Tibial nerve (tissue), 4 donors: Measurements from ENCODE around the gene CYTH1. TPM values are rescaled to one million over a fixed set of nuclear protein-coding genes. Genes with fewer than 3 reads are reported as not detected.

ENCODE experiments used
- DNase-seq, 2 donors: peaks; one replicate each; pipeline ENCODE4 v3.0.0-alpha.2; 2019; ENCODE audit warnings: low spot score in 2 of 2
- H3K27ac ChIP-seq, 4 donors: fragments of 200-600 bp; sonication (generic) in 3 of 4; one replicate each; pipeline ENCODE4 v1.5.1; 2017 to 2019; ENCODE audit warnings: mild to moderate bottlenecking in 1 of 4
- H3K27me3 ChIP-seq, 2 donors: fragments of 200-600 bp; sonication (generic) in 1 of 2; one replicate each; pipeline versions ENCODE4 v1.5.1 to v1.6.0; 2017 to 2019
- H3K36me3 ChIP-seq, 3 donors: fragments of 200-600 bp; sonication (generic); one replicate each; pipeline ENCODE4 v1.5.1; 2018 to 2019
- H3K4me1 ChIP-seq, 4 donors: fragments of 200-600 bp; sonication (generic) in 3 of 4; one replicate each; pipeline ENCODE4 v1.5.1; 2017 to 2019
- H3K4me3 ChIP-seq, 4 donors: fragments of 200-600 bp; sonication (generic) in 3 of 4; one replicate each; pipeline ENCODE4 v1.5.1; 2017 to 2019; ENCODE audit warnings: mild to moderate bottlenecking in 1 of 4, moderate library complexity in 1 of 4
- H3K9me3 ChIP-seq, 4 donors: fragments of 200-600 bp; sonication (generic) in 3 of 4; one replicate each; pipeline ENCODE4 v1.5.1; 2017 to 2019
- EP300 ChIP-seq, 2 donors: sonication (generic); formaldehyde crosslinking; IDR thresholded peaks; one replicate each; pipeline ENCODE4 v1.6.1; 2017; ENCODE audit warnings: antibody characterized with exemption in 2 of 2, mild to moderate bottlenecking in 1 of 2
- POLR2A ChIP-seq, 2 donors: fragments of 450-650 bp; IDR thresholded peaks; one replicate each; pipeline ENCODE4 v1.6.1; 2017; ENCODE audit warnings: antibody characterized with exemption in 2 of 2, mild to moderate bottlenecking in 2 of 2, moderate library complexity in 2 of 2
- WGBS, 2 donors: methylation state at CpG; one replicate each; pipeline ENCODE4 v1.1.5; 2018; 5-methylcytosine and 5-hydroxymethylcytosine counted together
- total RNA-seq, 4 donors: library from RNA; depleted of rRNA; stranded (reverse); fragments of >200 nt; gene quantifications; one replicate each; pipeline ENCODE4 v1.1.0, GENCODE V29; 2016
- TF ChIP-seq, protein P1 (sequence below), 5 experiments: fragments of 200-600 bp in 3 of 5; fragments of 450-650 bp in 2 of 5; sonication (generic) in 3 of 5; IDR thresholded peaks; one replicate each; pipeline ENCODE4 v1.5.1; 2016 to 2019; ENCODE audit warnings: antibody characterized with exemption in 5 of 5, mild to moderate bottlenecking in 3 of 5, moderate library complexity in 2 of 5

Gene CYTH1
- total RNA-seq, 4 donors from 2014 or later = 53.1 to 81.0 (median 63.8) TPM

DNA sequence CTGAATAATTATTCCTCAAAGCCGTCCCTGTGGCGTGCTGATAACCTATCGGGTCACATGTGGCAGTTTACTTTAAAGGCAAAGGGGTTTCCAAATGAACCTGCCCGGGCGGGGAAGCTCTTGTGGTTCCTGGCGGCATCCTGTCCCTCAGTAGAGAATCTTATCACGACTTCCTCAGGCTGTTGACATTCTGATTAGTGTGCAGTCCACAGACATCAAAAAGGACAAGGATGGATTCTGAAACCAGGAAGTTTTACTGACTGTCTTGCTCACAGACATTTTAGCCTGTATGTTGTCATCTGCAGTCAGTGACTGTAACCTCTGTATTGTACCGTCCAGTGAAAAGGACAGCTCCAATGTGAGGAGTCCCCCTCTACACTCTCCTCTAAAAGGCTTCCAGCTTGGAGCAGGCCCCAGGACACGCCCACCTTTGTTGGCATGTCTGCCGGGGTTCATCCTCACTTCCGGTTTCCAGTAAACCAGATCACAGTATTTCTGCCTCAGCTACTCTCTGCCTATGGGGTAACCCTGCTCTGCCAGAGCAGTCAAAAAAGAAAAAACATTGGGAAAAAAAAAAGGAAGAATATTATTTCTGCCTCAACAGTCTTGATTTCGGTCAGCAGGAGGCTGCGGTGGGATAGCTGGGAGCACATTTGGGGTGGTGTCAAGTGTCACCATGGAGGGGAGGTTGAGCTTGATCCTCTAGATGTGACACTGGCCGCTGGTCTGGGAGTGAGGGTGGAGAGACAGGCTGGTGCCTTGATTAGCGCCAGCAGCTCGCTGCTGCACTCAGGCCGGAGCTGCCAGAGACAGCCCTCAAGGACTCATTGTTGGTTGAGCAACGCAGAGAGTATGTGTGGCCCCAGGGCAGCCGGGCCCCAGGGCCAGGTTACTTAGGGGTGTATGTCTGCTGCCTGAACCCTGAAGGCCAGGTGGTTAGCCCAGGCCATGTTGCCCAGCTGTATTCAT lies 115.8 kb downstream of the CYTH1 start:
- 42 to 61% methylated on average over 18 to 19 of the region's 19 CpGs for WGBS, 2 donors
- H3K4me3 ChIP-seq = no peak overlapping the region
- DNase-seq = peak in 1 of 2 donors; percentile 25
- H3K9me3 ChIP-seq = no peaks in the 10 kb centered on the region
- H3K27me3 ChIP-seq = no peaks in the 10 kb centered on the region
- peak in 1 of 2 donors; percentile 39 for TF ChIP-seq EP300 (IDR thresholded peaks at IDR 0.05)
- TF ChIP-seq, protein P1, sequence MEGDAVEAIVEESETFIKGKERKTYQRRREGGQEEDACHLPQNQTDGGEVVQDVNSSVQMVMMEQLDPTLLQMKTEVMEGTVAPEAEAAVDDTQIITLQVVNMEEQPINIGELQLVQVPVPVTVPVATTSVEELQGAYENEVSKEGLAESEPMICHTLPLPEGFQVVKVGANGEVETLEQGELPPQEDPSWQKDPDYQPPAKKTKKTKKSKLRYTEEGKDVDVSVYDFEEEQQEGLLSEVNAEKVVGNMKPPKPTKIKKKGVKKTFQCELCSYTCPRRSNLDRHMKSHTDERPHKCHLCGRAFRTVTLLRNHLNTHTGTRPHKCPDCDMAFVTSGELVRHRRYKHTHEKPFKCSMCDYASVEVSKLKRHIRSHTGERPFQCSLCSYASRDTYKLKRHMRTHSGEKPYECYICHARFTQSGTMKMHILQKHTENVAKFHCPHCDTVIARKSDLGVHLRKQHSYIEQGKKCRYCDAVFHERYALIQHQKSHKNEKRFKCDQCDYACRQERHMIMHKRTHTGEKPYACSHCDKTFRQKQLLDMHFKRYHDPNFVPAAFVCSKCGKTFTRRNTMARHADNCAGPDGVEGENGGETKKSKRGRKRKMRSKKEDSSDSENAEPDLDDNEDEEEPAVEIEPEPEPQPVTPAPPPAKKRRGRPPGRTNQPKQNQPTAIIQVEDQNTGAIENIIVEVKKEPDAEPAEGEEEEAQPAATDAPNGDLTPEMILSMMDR (IDR thresholded peaks at IDR 0.05) = no peak
- peak overlapping the region in 3 of 4 donors; percentile 45 to 62 (median 46) for H3K27ac ChIP-seq
- peaks cover 0 to 9% (median 0%) of the 10 kb centered on the region in 3 donors for H3K36me3 ChIP-seq
- peaks cover 0 to 28% (median 16%) of the 10 kb centered on the region in 4 donors for H3K4me1 ChIP-seq

- peak overlapping the region in 2 of 4 donors; percentile 25 to 62 for H3K27ac ChIP-seq
Measured at GRCh38 chr17:78665387-78665951, 116.6 kb downstream of the CYTH1 start.

GRCh38 chr17:78664476-78665386 lies 117.3 kb downstream of the CYTH1 start:
- no peak for DNase-seq
- no peak overlapping the region for H3K4me3 ChIP-seq
- 58 to 62% methylated on average over 22 to 24 of the region's 24 CpGs for whole genome bisulfite sequencing, 2 donors

More at GRCh38 chr17:78665387-78665951, 116.6 kb downstream of the CYTH1 start:
- TF ChIP-seq POLR2A (IDR thresholded peaks at IDR 0.05) (no peak), EP300 (IDR thresholded peaks at IDR 0.05) (no peak)
- TF ChIP-seq, protein P1 (IDR thresholded peaks at IDR 0.05) = no peak
- no peaks in the 10 kb centered on the region for H3K9me3 ChIP-seq
- peaks cover 0 to 1% (median 0%) of the 10 kb centered on the region in 3 donors for H3K36me3 ChIP-seq
- WGBS, 2 donors = 61 to 67% methylated on average over 15 of the region's 15 CpGs
- H3K4me3 ChIP-seq = no peak overlapping the region
- H3K4me1 ChIP-seq = peaks cover 0 to 28% (median 16%) of the 10 kb centered on the region in 4 donors
- no peak for DNase-seq
- H3K27me3 ChIP-seq = no peaks in the 10 kb centered on the region

GRCh38 chr17:78661093-78661770 lies 120.8 kb downstream of the CYTH1 start:
- Histone ChIP-seq H3K9me3 (no peaks in the 10 kb centered on the region), H3K27me3 (no peaks in the 10 kb centered on the region), H3K4me3 (no peak overlapping the region), H3K36me3 (no peaks in the 10 kb centered on the region), H3K27ac (no peak overlapping the region), H3K4me1 (peaks cover 0 to 20% (median 13%) of the 10 kb centered on the region in 4 donors)
- TF ChIP-seq POLR2A (IDR thresholded peaks at IDR 0.05) (no peak), EP300 (IDR thresholded peaks at IDR 0.05) (no peak)
- TF ChIP-seq, protein P1 (IDR thresholded peaks at IDR 0.05) = no peak
- no peak for DNase-seq
- WGBS, 2 donors = 67 to 73% methylated on average over 17 of the region's 17 CpGs

More at GRCh38 chr17:78664476-78665386, 117.3 kb downstream of the CYTH1 start:
- Histone ChIP-seq H3K4me1 (peaks cover 0 to 28% (median 16%) of the 10 kb centered on the region in 4 donors), H3K27ac (no peak overlapping the region), H3K9me3 (no peaks in the 10 kb centered on the region), H3K27me3 (no peaks in the 10 kb centered on the region), H3K36me3 (no peaks in the 10 kb centered on the region)
- TF ChIP-seq POLR2A (IDR thresholded peaks at IDR 0.05) (no peak), EP300 (IDR thresholded peaks at IDR 0.05) (no peak)
- TF ChIP-seq, protein P1 (IDR thresholded peaks at IDR 0.05) = no peak
